Kidney (tissue), 14 donors: ENCODE measurements around the gene GCNA. TPM values are rescaled to one million over a fixed set of nuclear protein-coding genes. Genes with fewer than 3 reads are reported as not detected.
"Not testable (repeated sequence)": the region's sequence is repeated elsewhere in the genome, so short reads cannot be mapped to it uniquely, and the experiment has no call there.

Source experiments
- DNase-seq, 5 donors: peaks; one replicate each; pipeline ENCODE4 v3.0.0-alpha.2; 2013 to 2020
- FAIRE-seq: peaks from 2 replicates; lab custom pipeline; 2012; peaks lifted over from hg19 to GRCh38; lab: Jason Lieb, UNC
- H3K27ac ChIP-seq, 2 donors: one replicate each; pipeline ENCODE4 v1.7.0; 2013; ENCODE audit warnings: low read depth in 2 of 2, low read length in 2 of 2, inconsistent platforms in 1 of 2
- H3K27me3 ChIP-seq: one replicate; pipeline ENCODE4 v1.7.1; 2013; ENCODE audit warnings: low read length, inconsistent platforms; ENCODE audit not compliant: control insufficient read depth, insufficient read depth
- H3K36me3 ChIP-seq, 3 donors: one replicate each; pipeline versions ENCODE4 v1.7.0 to v1.7.1; 2013; ENCODE audit warnings: low read length in 3 of 3, control low read depth in 1 of 3, inconsistent platforms in 1 of 3; ENCODE audit not compliant: insufficient read depth in 3 of 3, control insufficient read depth in 2 of 3
- H3K4me1 ChIP-seq, 3 donors: one replicate each; pipeline versions ENCODE4 v1.7.0 to v1.7.1; 2013; ENCODE audit warnings: low read length in 3 of 3, inconsistent platforms in 1 of 3, low read depth in 1 of 3; ENCODE audit not compliant: control insufficient read depth in 2 of 3, insufficient read depth in 2 of 3
- H3K4me3 ChIP-seq, 3 donors: one replicate each; pipeline versions ENCODE4 v1.7.0 to v1.8.1; 2013; ENCODE audit warnings: low read length in 3 of 3, control low read depth in 1 of 3, inconsistent platforms in 1 of 3
- H3K9ac ChIP-seq, 3 donors: one replicate each; pipeline versions ENCODE4 v1.7.0 to v1.7.1; 2013; ENCODE audit warnings: low read length in 3 of 3, control low read depth in 1 of 3, inconsistent platforms in 1 of 3
- H3K9me3 ChIP-seq, 3 donors: one replicate each; pipeline versions ENCODE4 v1.7.0 to v1.7.1; 2013; ENCODE audit warnings: low read length in 3 of 3, control low read depth in 1 of 3, inconsistent platforms in 1 of 3; ENCODE audit not compliant: control insufficient read depth in 2 of 3, insufficient read depth in 1 of 3
- intact Hi-C: fragments of 100-400 bp; cut with DNase I; formaldehyde crosslinking; loops from one replicate; pipeline ENCODE4 v1.11.1; 2022
- polyA plus RNA-seq: library from polyadenylated mRNA; stranded (reverse); fragments of 350-450 nt; fragmentation: Illumina TruSeq; extraction: RNeasy Lipid Tissue Mini Kit (QIAGEN cat#74804); gene quantifications from one replicate; pipeline ENCODE4 v1.2.3, GENCODE V29; 2014; ENCODE audit warnings: low read depth, low replicate concordance; ENCODE audit not compliant: insufficient read depth
- total RNA-seq: library from RNA; stranded (reverse); fragmentation: NEBNext Ultra II Directional; extraction: Animal tissue kit (Norgen Biotek cat#: 25700); gene quantifications from one replicate; pipeline ENCODE4 v1.2.1, GENCODE V29; 2021
- TF ChIP-seq, protein P1 (sequence below): IDR thresholded peaks from 3 replicates; pipeline ENCODE4 v1.5.1; 2012; ENCODE audit warnings: mild to moderate bottlenecking, moderate library complexity, borderline replicate concordance; ENCODE audit not compliant: insufficient read depth; ENCODE audit errors: extremely low read depth
- donor health status: control.
- donor health status: control.
- donor health status: control.
- donor health status: control.
- donor health status: control.
- donor health status: DM: yes; HTN: yes; CAD: no.
- donor health status: Normal renal cell carcinoma (clear cell type).

GCNA gene
- total and polyA plus RNA-seq, 2 donors from 2014 or later, result 1.6 to 2.7 TPM

DNA sequence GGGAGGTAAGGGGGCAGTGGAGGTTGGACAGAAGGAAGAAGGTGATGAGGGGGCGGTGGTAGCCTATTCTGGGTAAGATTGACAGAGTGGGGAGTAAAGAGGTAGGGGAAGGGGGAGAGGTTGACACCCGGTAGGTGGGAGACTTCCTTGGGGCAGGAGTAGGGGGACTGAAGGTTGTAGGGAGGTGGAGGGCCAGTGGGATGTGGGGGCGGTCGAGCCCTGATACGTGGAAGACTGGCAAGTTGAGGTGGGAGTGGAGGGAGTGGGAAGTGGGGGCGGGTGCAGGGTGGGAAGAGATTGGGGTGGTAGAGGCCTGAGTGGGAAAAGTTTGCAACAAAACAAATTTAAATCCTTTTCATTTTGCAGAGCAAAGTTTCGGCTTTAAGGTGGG, 1.7 kb downstream of the GCNA start:
- no peak for FAIRE-seq
- no peak overlapping the region for H3K27ac ChIP-seq
- H3K27me3 ChIP-seq, result no peaks in the 10 kb centered on the region
- no peaks in the 10 kb centered on the region for H3K9me3 ChIP-seq
- intact Hi-C loops, result no loop called here
- H3K36me3 ChIP-seq, result peaks cover 0 to 1% (median 0%) of the 10 kb centered on the region in 3 donors
- no peak overlapping the region for H3K9ac ChIP-seq
- no peak overlapping the region for H3K4me3 ChIP-seq
- no peaks in the 10 kb centered on the region for H3K4me1 ChIP-seq
- TF ChIP-seq, protein P1, sequence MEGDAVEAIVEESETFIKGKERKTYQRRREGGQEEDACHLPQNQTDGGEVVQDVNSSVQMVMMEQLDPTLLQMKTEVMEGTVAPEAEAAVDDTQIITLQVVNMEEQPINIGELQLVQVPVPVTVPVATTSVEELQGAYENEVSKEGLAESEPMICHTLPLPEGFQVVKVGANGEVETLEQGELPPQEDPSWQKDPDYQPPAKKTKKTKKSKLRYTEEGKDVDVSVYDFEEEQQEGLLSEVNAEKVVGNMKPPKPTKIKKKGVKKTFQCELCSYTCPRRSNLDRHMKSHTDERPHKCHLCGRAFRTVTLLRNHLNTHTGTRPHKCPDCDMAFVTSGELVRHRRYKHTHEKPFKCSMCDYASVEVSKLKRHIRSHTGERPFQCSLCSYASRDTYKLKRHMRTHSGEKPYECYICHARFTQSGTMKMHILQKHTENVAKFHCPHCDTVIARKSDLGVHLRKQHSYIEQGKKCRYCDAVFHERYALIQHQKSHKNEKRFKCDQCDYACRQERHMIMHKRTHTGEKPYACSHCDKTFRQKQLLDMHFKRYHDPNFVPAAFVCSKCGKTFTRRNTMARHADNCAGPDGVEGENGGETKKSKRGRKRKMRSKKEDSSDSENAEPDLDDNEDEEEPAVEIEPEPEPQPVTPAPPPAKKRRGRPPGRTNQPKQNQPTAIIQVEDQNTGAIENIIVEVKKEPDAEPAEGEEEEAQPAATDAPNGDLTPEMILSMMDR, result no peak
- no peak for DNase-seq

DNA sequence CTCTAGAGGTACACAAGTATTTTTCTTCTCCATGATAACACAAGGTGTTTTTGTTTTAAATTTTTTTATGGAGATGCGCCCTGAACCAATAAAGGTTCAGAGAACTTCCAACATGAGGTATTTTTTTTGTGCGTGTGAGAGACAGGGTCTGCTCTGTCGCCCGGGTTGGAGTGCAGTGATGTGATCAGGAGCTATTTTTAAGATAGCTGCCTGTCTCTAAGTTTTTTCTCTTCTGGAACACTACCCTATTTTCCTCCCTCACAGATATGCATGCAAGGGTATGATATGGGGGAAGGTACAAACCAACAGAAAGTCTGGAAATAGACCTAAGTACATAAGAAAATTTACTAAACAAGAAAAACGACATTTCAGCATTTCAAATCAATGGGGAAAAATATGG, 3.0 kb downstream of the GCNA start:
- no peak overlapping the region for H3K27ac ChIP-seq
- no peaks in the 10 kb centered on the region for H3K27me3 ChIP-seq
- H3K9me3 ChIP-seq, result no peaks in the 10 kb centered on the region
- H3K4me1 ChIP-seq, result no peaks in the 10 kb centered on the region
- H3K36me3 ChIP-seq, result no peaks in the 10 kb centered on the region
- no peak overlapping the region for H3K9ac ChIP-seq
- FAIRE-seq, result no peak
- no peak for DNase-seq
- intact Hi-C loops, result no loop called here
- TF ChIP-seq, protein P1, result no peak
- H3K4me3 ChIP-seq, result no peak overlapping the region

DNA sequence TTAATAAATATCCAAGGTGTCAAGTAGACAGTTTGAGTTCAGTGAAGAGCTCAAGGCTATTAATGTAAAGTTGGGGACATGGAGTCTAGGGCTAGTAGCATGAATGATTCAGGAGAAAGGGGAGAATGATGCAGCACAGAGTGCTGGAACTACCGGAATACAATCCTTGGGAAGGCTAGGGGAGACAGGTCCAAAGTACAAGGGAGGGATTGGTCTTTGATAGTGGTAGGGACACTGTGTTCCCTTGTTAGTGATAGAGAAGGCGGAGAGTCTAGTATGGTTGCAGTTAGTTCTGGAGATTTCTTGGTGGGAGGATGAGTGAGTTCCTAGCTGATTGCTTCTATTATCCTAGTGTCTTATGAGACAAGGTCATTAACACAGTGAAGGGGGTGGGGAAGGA, 8.7 kb downstream of the GCNA start:
- Histone ChIP-seq H3K4me3 (no peak overlapping the region), H3K27ac (no peak overlapping the region), H3K27me3 (no peaks in the 10 kb centered on the region), H3K4me1 (no peaks in the 10 kb centered on the region), H3K9ac (no peak overlapping the region), H3K9me3 (no peaks in the 10 kb centered on the region), H3K36me3 (no peaks in the 10 kb centered on the region)
- TF ChIP-seq, protein P1, result no peak
- DNase-seq (no peak), FAIRE-seq (no peak)
- intact Hi-C loops, result no loop called here

DNA sequence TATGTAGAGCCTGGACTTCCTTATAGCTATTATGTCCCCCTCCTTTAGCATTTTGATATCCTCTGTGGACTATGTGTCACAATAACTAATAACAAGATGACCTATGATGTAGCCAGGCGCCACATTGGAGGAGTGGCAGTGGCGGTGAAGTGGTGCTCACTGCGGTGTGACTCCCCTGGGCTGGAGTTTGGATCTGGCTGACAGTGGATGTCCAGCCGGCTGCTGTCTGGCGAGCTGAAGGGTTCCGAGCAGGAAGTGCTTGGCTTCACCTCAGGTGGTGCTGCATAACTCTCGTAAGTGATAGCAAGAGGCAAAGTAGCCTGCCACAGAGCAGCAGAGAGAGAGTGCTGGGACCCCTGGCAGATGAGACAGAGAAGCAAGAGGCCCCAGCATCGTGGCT, 15.0 kb downstream of the GCNA start:
- H3K36me3 ChIP-seq, DNase-seq, H3K4me1 ChIP-seq, intact Hi-C loops, H3K9ac ChIP-seq, H3K27me3 ChIP-seq, FAIRE-seq, H3K9me3 ChIP-seq, H3K27ac ChIP-seq, H3K4me3 ChIP-seq: not testable (repeated sequence)
